Mammary epithelial cell (primary cell): ENCODE results near the gene NXNL1.

Source experiments
- EZH2 ChIP-seq: IDR thresholded peaks from 2 replicates; pipeline ENCODE4 v1.6.1; 2012; ENCODE audit warnings: low read length, inconsistent platforms, borderline replicate concordance
- TF ChIP-seq, protein P1 (sequence below), 2 donors: IDR thresholded peaks in 1 of 2; conservative IDR thresholded peaks in 1 of 2; 2 replicates each; pipeline ENCODE4 v1.5.1; 2011 to 2012; ENCODE audit warnings: inconsistent platforms in 2 of 2, low read length in 2 of 2, mild to moderate bottlenecking in 2 of 2, control low read depth in 1 of 2, low read depth in 1 of 2; ENCODE audit not compliant: insufficient read depth in 1 of 2; ENCODE audit errors: extremely low read depth in 1 of 2

DNA sequence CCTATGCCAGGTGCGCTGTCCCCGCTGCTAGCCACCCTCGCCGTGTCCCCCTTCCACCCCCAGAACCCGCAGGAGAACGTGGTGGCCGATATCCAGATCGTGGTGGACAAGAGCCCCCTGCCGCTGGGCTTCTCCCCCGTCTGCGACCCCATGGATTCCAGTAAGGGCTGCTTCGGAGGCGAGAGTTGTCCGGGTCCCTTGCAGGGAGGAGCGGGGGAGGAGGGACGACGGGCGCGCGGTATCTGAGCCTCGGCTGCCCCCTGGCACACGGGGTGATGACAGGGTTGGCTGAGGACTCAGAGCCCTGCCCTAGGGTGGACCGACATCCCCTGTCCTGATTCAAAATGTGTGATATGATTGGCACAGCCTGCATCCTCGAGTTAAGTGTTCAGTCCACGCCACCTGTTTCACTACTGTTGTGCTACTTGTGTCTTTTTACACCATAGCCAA, 40.2 kb downstream of the NXNL1 start:
- TF ChIP-seq, protein P1, sequence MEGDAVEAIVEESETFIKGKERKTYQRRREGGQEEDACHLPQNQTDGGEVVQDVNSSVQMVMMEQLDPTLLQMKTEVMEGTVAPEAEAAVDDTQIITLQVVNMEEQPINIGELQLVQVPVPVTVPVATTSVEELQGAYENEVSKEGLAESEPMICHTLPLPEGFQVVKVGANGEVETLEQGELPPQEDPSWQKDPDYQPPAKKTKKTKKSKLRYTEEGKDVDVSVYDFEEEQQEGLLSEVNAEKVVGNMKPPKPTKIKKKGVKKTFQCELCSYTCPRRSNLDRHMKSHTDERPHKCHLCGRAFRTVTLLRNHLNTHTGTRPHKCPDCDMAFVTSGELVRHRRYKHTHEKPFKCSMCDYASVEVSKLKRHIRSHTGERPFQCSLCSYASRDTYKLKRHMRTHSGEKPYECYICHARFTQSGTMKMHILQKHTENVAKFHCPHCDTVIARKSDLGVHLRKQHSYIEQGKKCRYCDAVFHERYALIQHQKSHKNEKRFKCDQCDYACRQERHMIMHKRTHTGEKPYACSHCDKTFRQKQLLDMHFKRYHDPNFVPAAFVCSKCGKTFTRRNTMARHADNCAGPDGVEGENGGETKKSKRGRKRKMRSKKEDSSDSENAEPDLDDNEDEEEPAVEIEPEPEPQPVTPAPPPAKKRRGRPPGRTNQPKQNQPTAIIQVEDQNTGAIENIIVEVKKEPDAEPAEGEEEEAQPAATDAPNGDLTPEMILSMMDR (conservative IDR thresholded peaks at IDR 0.05 in 1 of 2, IDR thresholded peaks at IDR 0.05 in 1 of 2; ENCODE audit: extremely low read depth in 1 of 2, insufficient read depth in 1 of 2, low read depth in 1 of 2, low read length in 2 of 2), result peak in 1 of 2 donors; percentile 33
- no peak for TF ChIP-seq EZH2
